ENCODE data around the gene GDF10.

GDF10 gene

DNA sequence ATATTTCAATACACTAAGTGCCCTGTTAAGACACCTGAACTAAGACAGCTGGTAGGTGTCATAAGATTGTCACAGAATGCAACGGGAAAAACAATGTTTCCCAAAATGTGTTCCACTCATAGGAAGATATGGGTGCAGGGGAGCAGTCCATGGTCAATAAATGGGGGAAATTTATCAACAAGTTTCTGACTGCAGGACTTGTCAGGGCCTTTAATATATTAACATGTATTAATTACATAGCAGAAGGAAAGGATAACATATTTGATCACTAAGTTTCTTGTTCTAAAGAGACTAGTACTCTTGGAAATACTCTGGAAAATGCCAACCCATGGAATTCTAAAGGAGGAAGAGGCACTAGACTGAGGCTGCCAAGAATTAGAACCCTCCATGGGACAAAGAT lies 54.9 kb downstream of the GDF10 start:
- no peak overlapping the region for H3K27ac ChIP-seq (replicated peaks)
- TF ChIP-seq SPI1 (IDR thresholded peaks at IDR 0.05; ENCODE audit: borderline replicate concordance, low read depth) (no peak), GABPA (IDR thresholded peaks at IDR 0.05; ENCODE audit: low read depth) (no peak), POLR2AphosphoS5 (IDR thresholded peaks at IDR 0.05; ENCODE audit: low read depth) (no peak)
- TF ChIP-seq, protein P1, sequence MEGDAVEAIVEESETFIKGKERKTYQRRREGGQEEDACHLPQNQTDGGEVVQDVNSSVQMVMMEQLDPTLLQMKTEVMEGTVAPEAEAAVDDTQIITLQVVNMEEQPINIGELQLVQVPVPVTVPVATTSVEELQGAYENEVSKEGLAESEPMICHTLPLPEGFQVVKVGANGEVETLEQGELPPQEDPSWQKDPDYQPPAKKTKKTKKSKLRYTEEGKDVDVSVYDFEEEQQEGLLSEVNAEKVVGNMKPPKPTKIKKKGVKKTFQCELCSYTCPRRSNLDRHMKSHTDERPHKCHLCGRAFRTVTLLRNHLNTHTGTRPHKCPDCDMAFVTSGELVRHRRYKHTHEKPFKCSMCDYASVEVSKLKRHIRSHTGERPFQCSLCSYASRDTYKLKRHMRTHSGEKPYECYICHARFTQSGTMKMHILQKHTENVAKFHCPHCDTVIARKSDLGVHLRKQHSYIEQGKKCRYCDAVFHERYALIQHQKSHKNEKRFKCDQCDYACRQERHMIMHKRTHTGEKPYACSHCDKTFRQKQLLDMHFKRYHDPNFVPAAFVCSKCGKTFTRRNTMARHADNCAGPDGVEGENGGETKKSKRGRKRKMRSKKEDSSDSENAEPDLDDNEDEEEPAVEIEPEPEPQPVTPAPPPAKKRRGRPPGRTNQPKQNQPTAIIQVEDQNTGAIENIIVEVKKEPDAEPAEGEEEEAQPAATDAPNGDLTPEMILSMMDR (IDR thresholded peaks at IDR 0.05; ENCODE audit: insufficient read depth, low read length), result no peak
- TF ChIP-seq, protein P2, sequence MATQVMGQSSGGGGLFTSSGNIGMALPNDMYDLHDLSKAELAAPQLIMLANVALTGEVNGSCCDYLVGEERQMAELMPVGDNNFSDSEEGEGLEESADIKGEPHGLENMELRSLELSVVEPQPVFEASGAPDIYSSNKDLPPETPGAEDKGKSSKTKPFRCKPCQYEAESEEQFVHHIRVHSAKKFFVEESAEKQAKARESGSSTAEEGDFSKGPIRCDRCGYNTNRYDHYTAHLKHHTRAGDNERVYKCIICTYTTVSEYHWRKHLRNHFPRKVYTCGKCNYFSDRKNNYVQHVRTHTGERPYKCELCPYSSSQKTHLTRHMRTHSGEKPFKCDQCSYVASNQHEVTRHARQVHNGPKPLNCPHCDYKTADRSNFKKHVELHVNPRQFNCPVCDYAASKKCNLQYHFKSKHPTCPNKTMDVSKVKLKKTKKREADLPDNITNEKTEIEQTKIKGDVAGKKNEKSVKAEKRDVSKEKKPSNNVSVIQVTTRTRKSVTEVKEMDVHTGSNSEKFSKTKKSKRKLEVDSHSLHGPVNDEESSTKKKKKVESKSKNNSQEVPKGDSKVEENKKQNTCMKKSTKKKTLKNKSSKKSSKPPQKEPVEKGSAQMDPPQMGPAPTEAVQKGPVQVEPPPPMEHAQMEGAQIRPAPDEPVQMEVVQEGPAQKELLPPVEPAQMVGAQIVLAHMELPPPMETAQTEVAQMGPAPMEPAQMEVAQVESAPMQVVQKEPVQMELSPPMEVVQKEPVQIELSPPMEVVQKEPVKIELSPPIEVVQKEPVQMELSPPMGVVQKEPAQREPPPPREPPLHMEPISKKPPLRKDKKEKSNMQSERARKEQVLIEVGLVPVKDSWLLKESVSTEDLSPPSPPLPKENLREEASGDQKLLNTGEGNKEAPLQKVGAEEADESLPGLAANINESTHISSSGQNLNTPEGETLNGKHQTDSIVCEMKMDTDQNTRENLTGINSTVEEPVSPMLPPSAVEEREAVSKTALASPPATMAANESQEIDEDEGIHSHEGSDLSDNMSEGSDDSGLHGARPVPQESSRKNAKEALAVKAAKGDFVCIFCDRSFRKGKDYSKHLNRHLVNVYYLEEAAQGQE (IDR thresholded peaks at IDR 0.05; ENCODE audit: insufficient replicate concordance, low read depth), result no peak
- no peaks in the 10 kb centered on the region for H3K27me3 ChIP-seq (ENCODE audit: insufficient read depth, poor library complexity, severe bottlenecking)
- DNase-seq (ENCODE audit: low read depth in 1 of 2, low spot score in 1 of 2), result no peak
- H3K4me3 ChIP-seq (replicated peaks; ENCODE audit: insufficient read depth, low read length), result no peak overlapping the region

DNA sequence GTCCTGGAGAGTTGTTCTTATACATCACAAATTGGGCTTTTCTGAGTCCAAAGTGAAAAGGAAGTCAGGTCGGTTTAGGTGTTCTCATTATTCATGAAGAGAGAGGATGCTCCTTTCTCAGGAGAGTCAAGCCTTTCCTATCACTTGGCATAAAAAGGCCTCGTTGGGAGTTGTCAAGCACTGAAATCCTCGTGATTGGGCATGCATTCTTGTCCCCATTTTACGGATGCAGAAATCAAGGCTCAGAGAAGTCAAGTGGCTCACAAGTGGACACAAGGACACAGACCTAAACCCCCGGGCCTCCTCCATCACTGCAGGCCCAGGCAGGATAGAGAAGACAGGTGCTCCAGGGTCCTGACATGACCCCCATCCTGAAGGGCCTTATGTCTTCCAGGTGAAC lies 56.7 kb downstream of the GDF10 start:
- TF ChIP-seq, protein P1 (IDR thresholded peaks at IDR 0.05; ENCODE audit: insufficient read depth, low read length), result no peak
- TF ChIP-seq GABPA (IDR thresholded peaks at IDR 0.05; ENCODE audit: low read depth) (no peak), POLR2AphosphoS5 (IDR thresholded peaks at IDR 0.05; ENCODE audit: low read depth) (no peak), SPI1 (IDR thresholded peaks at IDR 0.05; ENCODE audit: borderline replicate concordance, low read depth) (no peak)
- TF ChIP-seq, protein P2 (IDR thresholded peaks at IDR 0.05; ENCODE audit: insufficient replicate concordance, low read depth), result no peak
- no peaks in the 10 kb centered on the region for H3K27me3 ChIP-seq (ENCODE audit: insufficient read depth, poor library complexity, severe bottlenecking)
- H3K27ac ChIP-seq (replicated peaks), result no peak overlapping the region
- DNase-seq (ENCODE audit: low read depth in 1 of 2, low spot score in 1 of 2), result no peak
- H3K4me3 ChIP-seq (replicated peaks; ENCODE audit: insufficient read depth, low read length), result no peak overlapping the region

DNA sequence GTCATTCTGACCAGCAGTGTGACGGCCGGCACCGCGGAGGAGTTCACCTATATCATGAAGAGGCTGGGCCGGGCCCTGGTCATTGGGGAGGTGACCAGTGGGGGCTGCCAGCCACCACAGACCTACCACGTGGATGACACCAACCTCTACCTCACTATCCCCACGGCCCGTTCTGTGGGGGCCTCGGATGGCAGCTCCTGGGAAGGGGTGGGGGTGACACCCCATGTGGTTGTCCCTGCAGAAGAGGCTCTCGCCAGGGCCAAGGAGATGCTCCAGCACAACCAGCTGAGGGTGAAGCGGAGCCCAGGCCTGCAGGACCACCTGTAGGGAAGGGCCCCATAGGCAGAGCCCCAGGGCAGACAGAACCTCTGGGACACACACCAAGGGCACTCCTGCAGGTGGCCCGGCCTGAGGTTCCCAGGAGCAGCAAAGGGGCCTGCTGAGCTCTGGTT lies 57.2 kb downstream of the GDF10 start:
- H3K27me3 ChIP-seq (ENCODE audit: insufficient read depth, poor library complexity, severe bottlenecking), result no peaks in the 10 kb centered on the region
- TF ChIP-seq, protein P1 (IDR thresholded peaks at IDR 0.05; ENCODE audit: insufficient read depth, low read length), result no peak
- TF ChIP-seq GABPA (IDR thresholded peaks at IDR 0.05; ENCODE audit: low read depth), result no peak
- TF ChIP-seq, protein P2 (IDR thresholded peaks at IDR 0.05; ENCODE audit: insufficient replicate concordance, low read depth), result no peak
- no peak for TF ChIP-seq POLR2AphosphoS5 (IDR thresholded peaks at IDR 0.05; ENCODE audit: low read depth)
- TF ChIP-seq SPI1 (IDR thresholded peaks at IDR 0.05; ENCODE audit: borderline replicate concordance, low read depth), result no peak
- no peak overlapping the region for H3K4me3 ChIP-seq (replicated peaks; ENCODE audit: insufficient read depth, low read length)
- DNase-seq (ENCODE audit: low read depth in 1 of 2, low spot score in 1 of 2), result no peak
- H3K27ac ChIP-seq (replicated peaks), result no peak overlapping the region

All from HL-60 (cell line).